H9 (cell line): Measurements from ENCODE around the gene HEXD. TPM values are rescaled to one million over a fixed set of nuclear protein-coding genes. Genes with fewer than 3 reads are reported as not detected.

Experiments
- DNase-seq: peaks from one replicate; pipeline ENCODE4 v3.0.0-alpha.2; 2017
- H2AFZ ChIP-seq: one replicate; pipeline ENCODE4 v1.6.1; 2013; ENCODE audit warnings: mild to moderate bottlenecking, low read length, control low read depth, moderate library complexity
- H2AK5ac ChIP-seq: 2 replicates; pipeline ENCODE4 v1.6.1; 2013; ENCODE audit warnings: low read length, control low read depth, mixed read lengths; ENCODE audit not compliant: insufficient read length
- H2BK120ac ChIP-seq: one replicate; pipeline ENCODE4 v1.6.1; 2013; ENCODE audit warnings: low read depth, mild to moderate bottlenecking, low read length, control low read depth, inconsistent platforms; ENCODE audit not compliant: poor library complexity, severe bottlenecking
- H2BK12ac ChIP-seq: 2 replicates; pipeline ENCODE4 v1.6.1; 2013; ENCODE audit warnings: low read length, control low read depth, mixed read lengths, low read depth; ENCODE audit not compliant: insufficient read length
- H2BK15ac ChIP-seq: 2 replicates; pipeline ENCODE4 v1.6.1; 2013; ENCODE audit warnings: low read depth, low read length, control low read depth
- H2BK20ac ChIP-seq: one replicate; pipeline ENCODE4 v1.6.1; 2013; ENCODE audit warnings: low read depth, mild to moderate bottlenecking, low read length, control low read depth, inconsistent platforms; ENCODE audit not compliant: poor library complexity, severe bottlenecking
- H2BK5ac ChIP-seq: 2 replicates; pipeline ENCODE4 v1.6.1; 2013; ENCODE audit warnings: low read length, control low read depth, mixed read lengths; ENCODE audit not compliant: insufficient read length
- H3K14ac ChIP-seq: 2 replicates; pipeline ENCODE4 v1.6.1; 2013; ENCODE audit warnings: low read length, control low read depth; ENCODE audit not compliant: insufficient read depth
- H3K18ac ChIP-seq: 2 replicates; pipeline ENCODE4 v1.6.1; 2013; ENCODE audit warnings: low read depth, mild to moderate bottlenecking, mixed read lengths, low read length, control low read depth; ENCODE audit not compliant: insufficient read length
- H3K23ac ChIP-seq: 2 replicates; pipeline ENCODE4 v1.6.1; 2013; ENCODE audit warnings: low read length, control low read depth, mixed read lengths, low read depth; ENCODE audit not compliant: insufficient read length
- H3K23me2 ChIP-seq: 2 replicates; pipeline ENCODE4 v1.6.1; 2013; ENCODE audit warnings: low read depth, mild to moderate bottlenecking, mixed read lengths, low read length, control low read depth; ENCODE audit not compliant: insufficient read length, poor library complexity, severe bottlenecking
- H3K27ac ChIP-seq: 2 replicates; pipeline ENCODE4 v1.5.1; 2013; ENCODE audit warnings: low read length, control low read depth, mixed read lengths, low read depth; ENCODE audit not compliant: insufficient read length
- H3K27me3 ChIP-seq: 2 replicates; pipeline ENCODE4 v1.6.1; 2013; ENCODE audit warnings: low read length, control low read depth, inconsistent platforms; ENCODE audit not compliant: insufficient read depth
- H3K4ac ChIP-seq: 2 replicates; pipeline ENCODE4 v1.6.1; 2013; ENCODE audit warnings: low read depth, mild to moderate bottlenecking, control low read depth, inconsistent platforms, low read length, moderate library complexity
- H3K4me1 ChIP-seq: 2 replicates; pipeline ENCODE4 v1.6.1; 2013; ENCODE audit warnings: low read length, control low read depth, inconsistent platforms; ENCODE audit not compliant: insufficient read depth
- H3K4me2 ChIP-seq: 2 replicates; pipeline ENCODE4 v1.6.1; 2013; ENCODE audit warnings: low read length, control low read depth, mixed read lengths; ENCODE audit not compliant: insufficient read length, insufficient read depth
- H3K56ac ChIP-seq: 2 replicates; pipeline ENCODE4 v1.6.1; 2013; ENCODE audit warnings: low read depth, mild to moderate bottlenecking, mixed read lengths, low read length, control low read depth; ENCODE audit not compliant: insufficient read length
- H3K79me1 ChIP-seq: 2 replicates; pipeline ENCODE4 v1.6.1; 2013; ENCODE audit warnings: low read depth, mild to moderate bottlenecking, moderate library complexity, low read length, control low read depth, inconsistent platforms; ENCODE audit not compliant: insufficient read depth, poor library complexity, severe bottlenecking
- H3K79me2 ChIP-seq: 2 replicates; pipeline ENCODE4 v1.6.1; 2013; ENCODE audit warnings: low read length, control low read depth, inconsistent platforms; ENCODE audit not compliant: insufficient read depth
- H3K9ac ChIP-seq: 2 replicates; pipeline ENCODE4 v1.6.1; 2013; ENCODE audit warnings: low read length, control low read depth, mixed read lengths; ENCODE audit not compliant: insufficient read length; ENCODE audit errors: extremely low read depth
- H3K9me3 ChIP-seq: one replicate; pipeline ENCODE4 v1.6.1; 2013; ENCODE audit warnings: low read depth, low read length, inconsistent platforms; ENCODE audit not compliant: control insufficient read depth
- H3T11ph ChIP-seq: one replicate; pipeline ENCODE4 v1.6.1; 2013; ENCODE audit warnings: mild to moderate bottlenecking, low read length, control low read depth, inconsistent platforms
- H4K20me1 ChIP-seq: one replicate; pipeline ENCODE4 v1.6.1; 2013; ENCODE audit not compliant: control insufficient read depth, insufficient read length, insufficient read depth
- H4K5ac ChIP-seq: 2 replicates; pipeline ENCODE4 v1.6.1; 2013; ENCODE audit warnings: low read depth, mild to moderate bottlenecking, mixed read lengths, low read length, control low read depth; ENCODE audit not compliant: insufficient read length
- H4K8ac ChIP-seq: replicated peaks from 2 replicates; pipeline ENCODE4 v1.6.1; 2013; ENCODE audit warnings: low read length, control low read depth, mixed read lengths, low read depth; ENCODE audit not compliant: insufficient read length
- H4K91ac ChIP-seq: 2 replicates; pipeline ENCODE4 v1.6.1; 2013; ENCODE audit warnings: low read depth, mild to moderate bottlenecking, moderate library complexity, mixed read lengths, low read length, control low read depth; ENCODE audit not compliant: insufficient read length
- H3K27ac Mint-ChIP-seq, 3 experiments: 2 replicates in 2 of 3; 3 replicates in 1 of 3; pipeline ENCODE4 v1.8.0; 2020 to 2021; ENCODE audit warnings: mixed read lengths in 3 of 3, mild to moderate bottlenecking in 1 of 3, moderate library complexity in 1 of 3
- H3K27me3 Mint-ChIP-seq: 2 replicates; pipeline ENCODE4 v1.8.0; 2021; ENCODE audit warnings: low read depth, mild to moderate bottlenecking, moderate library complexity, mixed read lengths
- H3K36me3 Mint-ChIP-seq, 3 experiments: 2 replicates in 2 of 3; 3 replicates in 1 of 3; pipeline ENCODE4 v1.8.0; 2020 to 2021; ENCODE audit warnings: low read depth in 3 of 3, mixed read lengths in 3 of 3; ENCODE audit not compliant: insufficient read depth in 1 of 3
- H3K4me1 Mint-ChIP-seq, 2 experiments: 2 replicates each; pipeline ENCODE4 v1.8.0; 2020; ENCODE audit warnings: mixed read lengths in 2 of 2
- H3K4me3 Mint-ChIP-seq, 2 experiments: 2 replicates in 1 of 2; 3 replicates in 1 of 2; pipeline ENCODE4 v1.8.0; 2020 to 2021; ENCODE audit warnings: mild to moderate bottlenecking in 2 of 2, mixed read lengths in 2 of 2, moderate library complexity in 1 of 2
- H3K9me3 Mint-ChIP-seq, 2 experiments: 2 replicates in 1 of 2; 3 replicates in 1 of 2; pipeline ENCODE4 v1.8.0; 2020; ENCODE audit warnings: mild to moderate bottlenecking in 2 of 2, mixed read lengths in 2 of 2, moderate library complexity in 1 of 2
- WGBS: extraction: QIAGEN DNeasy Blood & Tissue Kit; methylation state at CpG from one replicate; pipeline ENCODE4 v1.1.7; 2013; ENCODE audit warnings: missing lambda C conversion rate, low lambda C conversion rate, mixed read lengths; ENCODE audit not compliant: insufficient read length; ENCODE audit errors: extremely low coverage; 5-methylcytosine and 5-hydroxymethylcytosine counted together
- total RNA-seq: library from RNA; stranded (reverse); gene quantifications from 2 replicates; pipeline ENCODE4 v1.2.1, GENCODE V29; 2021
- TF ChIP-seq, protein P1 (sequence below): fragments of 200-600 bp; sonication (generic); conservative IDR thresholded peaks from 3 replicates; pipeline ENCODE4 v1.8.0; 2021; ENCODE audit warnings: antibody characterized with exemption, mild to moderate bottlenecking

HEXD gene
- total RNA-seq, 1 experiment from 2014 or later = 23.2 TPM

DNA sequence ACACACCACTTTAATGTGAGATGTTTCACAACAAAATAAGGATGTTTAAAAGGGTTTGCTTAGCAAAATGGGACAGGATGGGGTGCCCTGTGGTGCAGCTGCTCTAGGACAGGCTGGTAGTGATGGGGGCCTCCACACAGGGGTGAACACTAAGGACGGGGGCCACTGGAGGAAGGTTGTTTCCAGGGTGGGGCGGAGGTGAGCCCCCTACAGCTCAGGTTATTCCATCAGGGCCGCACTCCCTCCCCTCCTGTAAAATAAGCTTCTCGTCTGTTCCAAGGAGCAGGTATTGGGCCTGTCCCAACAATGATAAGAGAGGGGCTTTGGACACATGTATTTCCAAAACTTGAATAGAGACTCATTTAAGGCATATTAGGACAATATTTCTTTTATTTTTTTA, 1.9 kb upstream of the HEXD start:
- Histone ChIP-seq H4K8ac (no peak overlapping the region), H3K4me1 (no peaks in the 10 kb centered on the region), H3T11ph (no peak overlapping the region), H2AK5ac (no peak overlapping the region), H3K23me2 (peaks cover 3% of the 10 kb centered on the region), H4K5ac (no peak overlapping the region), H2BK12ac (no peak overlapping the region), H3K4ac (no peak overlapping the region), H4K91ac (no peak overlapping the region), H3K23ac (no peak overlapping the region), H3K27ac (no peak overlapping the region), H3K56ac (no peak overlapping the region), H3K79me2 (no peaks in the 10 kb centered on the region), H3K79me1 (no peaks in the 10 kb centered on the region), H3K9me3 (no peaks in the 10 kb centered on the region), H2BK20ac (no peak overlapping the region), H4K20me1 (no peaks in the 10 kb centered on the region), H3K27me3 (no peaks in the 10 kb centered on the region), H3K9ac (no peak overlapping the region), H2BK120ac (no peak overlapping the region), H3K14ac (no peak overlapping the region), H2BK15ac (no peak overlapping the region), H3K18ac (no peak overlapping the region), H2AFZ (no peak overlapping the region), H2BK5ac (no peak overlapping the region), H3K4me2 (no peak overlapping the region)
- Mint-ChIP-seq H3K27ac (no peak overlapping the region), H3K4me1 (peaks cover 14 to 23% of the 10 kb centered on the region in 2 experiments), H3K36me3 (peaks cover 16 to 24% (median 19%) of the 10 kb centered on the region in 3 experiments; a peak in 6 of 7 replicates), H3K27me3 (peaks cover 3% of the 10 kb centered on the region), H3K9me3 (peaks cover 0 to 4% of the 10 kb centered on the region in 2 experiments; a peak in 2 of 5 replicates), H3K4me3 (no peak overlapping the region)
- DNase-seq = no peak
- TF ChIP-seq, protein P1, sequence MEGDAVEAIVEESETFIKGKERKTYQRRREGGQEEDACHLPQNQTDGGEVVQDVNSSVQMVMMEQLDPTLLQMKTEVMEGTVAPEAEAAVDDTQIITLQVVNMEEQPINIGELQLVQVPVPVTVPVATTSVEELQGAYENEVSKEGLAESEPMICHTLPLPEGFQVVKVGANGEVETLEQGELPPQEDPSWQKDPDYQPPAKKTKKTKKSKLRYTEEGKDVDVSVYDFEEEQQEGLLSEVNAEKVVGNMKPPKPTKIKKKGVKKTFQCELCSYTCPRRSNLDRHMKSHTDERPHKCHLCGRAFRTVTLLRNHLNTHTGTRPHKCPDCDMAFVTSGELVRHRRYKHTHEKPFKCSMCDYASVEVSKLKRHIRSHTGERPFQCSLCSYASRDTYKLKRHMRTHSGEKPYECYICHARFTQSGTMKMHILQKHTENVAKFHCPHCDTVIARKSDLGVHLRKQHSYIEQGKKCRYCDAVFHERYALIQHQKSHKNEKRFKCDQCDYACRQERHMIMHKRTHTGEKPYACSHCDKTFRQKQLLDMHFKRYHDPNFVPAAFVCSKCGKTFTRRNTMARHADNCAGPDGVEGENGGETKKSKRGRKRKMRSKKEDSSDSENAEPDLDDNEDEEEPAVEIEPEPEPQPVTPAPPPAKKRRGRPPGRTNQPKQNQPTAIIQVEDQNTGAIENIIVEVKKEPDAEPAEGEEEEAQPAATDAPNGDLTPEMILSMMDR = no peak
- WGBS = no CpG with 5 or more reads among the region's 4 CpGs
